ENCODE data around the gene CORT. TPM values are rescaled to one million over a fixed set of nuclear protein-coding genes. Genes with fewer than 3 reads are reported as not detected.
"Not testable (repeated sequence)": the region's sequence is repeated elsewhere in the genome, so short reads cannot be mapped to it uniquely, and the experiment has no call there.

CORT gene
- polyA plus RNA-seq, 1 experiment: not detected

- no peak for DNase-seq (ENCODE audit: low read depth, low spot score)
- TF ChIP-seq CTCF (IDR thresholded peaks at IDR 0.05; ENCODE audit: low read depth, low read length): no peak
- POLR2A ChIA-PET: interaction anchor here (0.6 to 1.0 kb wide), 3 partner anchors 9 to 26 kb away, joined by 3 to 6 read pairs (median 3); no protein-coding TSS in a partner anchor
- H3K9me3 ChIP-seq (ENCODE audit: control insufficient read depth, insufficient read depth, low read length): no peaks in the 10 kb centered on the region
- H3K27ac ChIP-seq (ENCODE audit: low read depth, low read length): no peak overlapping the region
- CTCF ChIA-PET: interaction anchor here (0.7 to 3.5 kb wide), 3 partner anchors 37 to 69 kb away, joined by 4 to 27 read pairs (median 5); no protein-coding TSS in a partner anchor
- no peak overlapping the region for H3K4me3 ChIP-seq (ENCODE audit: low read depth, low read length)
- no peaks in the 10 kb centered on the region for H3K27me3 ChIP-seq (ENCODE audit: control insufficient read depth, insufficient read depth, low read length)
Measured at GRCh38 chr1:10424651-10425050, 25.2 kb upstream of the CORT start.

- DNase-seq (ENCODE audit: low read depth, low spot score); H3K27ac ChIP-seq (ENCODE audit: low read depth, low read length); H3K4me3 ChIP-seq (ENCODE audit: low read depth, low read length); H3K27me3 ChIP-seq (ENCODE audit: control insufficient read depth, insufficient read depth, low read length); POLR2A ChIA-PET; H3K9me3 ChIP-seq (ENCODE audit: control insufficient read depth, insufficient read depth, low read length): not testable (repeated sequence)
- CTCF ChIA-PET: interaction anchor here (1.3 to 3.5 kb wide), 2 partner anchors 48 to 68 kb away, joined by 4 to 27 read pairs; no protein-coding TSS in a partner anchor
Measured at GRCh38 chr1:10425826-10426534, 23.9 kb upstream of the CORT start.

- CTCF ChIA-PET: interaction anchor here (1.3 to 3.5 kb wide), 2 partner anchors 49 to 68 kb away, joined by 4 to 27 read pairs; no protein-coding TSS in a partner anchor
- H3K27ac ChIP-seq (ENCODE audit: low read depth, low read length); POLR2A ChIA-PET; DNase-seq (ENCODE audit: low read depth, low spot score); H3K4me3 ChIP-seq (ENCODE audit: low read depth, low read length); H3K27me3 ChIP-seq (ENCODE audit: control insufficient read depth, insufficient read depth, low read length); H3K9me3 ChIP-seq (ENCODE audit: control insufficient read depth, insufficient read depth, low read length): not testable (repeated sequence)
Measured at GRCh38 chr1:10426535-10426848, 23.3 kb upstream of the CORT start.

GRCh38 chr1:10428984-10429383, 20.8 kb upstream of the CORT start:
- no peak overlapping the region for H3K4me3 ChIP-seq (ENCODE audit: low read depth, low read length)
- H3K9me3 ChIP-seq (ENCODE audit: control insufficient read depth, insufficient read depth, low read length): no peaks in the 10 kb centered on the region; the same call in 1 of the 2 replicates
- CTCF ChIA-PET: interaction anchor here (0.7 to 4.8 kb wide), 11 partner anchors 13 to 609 kb away, joined by 3 to 98 read pairs (median 8); partner anchors contain the start of genes CORT and KIF1B
- POLR2A ChIA-PET: interaction anchor here (0.6 to 1.7 kb wide), 2 partner anchors 66 to 354 kb away, joined by 4 to 7 read pairs; no protein-coding TSS in a partner anchor
- H3K27me3 ChIP-seq (ENCODE audit: control insufficient read depth, insufficient read depth, low read length): no peaks in the 10 kb centered on the region
- H3K27ac ChIP-seq (ENCODE audit: low read depth, low read length): no peak overlapping the region
- TF ChIP-seq CTCF (IDR thresholded peaks at IDR 0.05; ENCODE audit: low read depth, low read length): no peak
- no peak for DNase-seq (ENCODE audit: low read depth, low spot score)

- ChIA-PET CTCF (interaction anchor here (0.6 to 4.8 kb wide), 24 partner anchors 10 to 745 kb away, joined by 3 to 98 read pairs (median 4); partner anchors contain the start of gene CORT), POLR2A (interaction anchor here (0.6 to 1.9 kb wide), 6 partner anchors 10 to 507 kb away, joined by 3 to 7 read pairs (median 6); partner anchors contain the start of gene PGD)
- no peak overlapping the region for H3K27ac ChIP-seq (ENCODE audit: low read depth, low read length)
- no peak for TF ChIP-seq CTCF (IDR thresholded peaks at IDR 0.05; ENCODE audit: low read depth, low read length)
- DNase-seq (ENCODE audit: low read depth, low spot score): no peak
- peak overlapping the region; percentile 87 for H3K4me3 ChIP-seq (ENCODE audit: low read depth, low read length)
- H3K27me3 ChIP-seq (ENCODE audit: control insufficient read depth, insufficient read depth, low read length): no peaks in the 10 kb centered on the region
- H3K9me3 ChIP-seq (ENCODE audit: control insufficient read depth, insufficient read depth, low read length): no peaks in the 10 kb centered on the region; the same call in 1 of the 2 replicates
Measured at GRCh38 chr1:10429868-10430215, 20.0 kb upstream of the CORT start.

Measured in AG04450 (cell line).